Fibroblast of pulmonary artery (primary cell): ENCODE measurements around the gene TERT.

Experiments used
- DNase-seq: peaks from one replicate; pipeline ENCODE4 v3.0.0-alpha.2; 2010; ENCODE audit warnings: low read depth
- H3K4me3 ChIP-seq: replicated peaks from 2 replicates; pipeline ENCODE4 v1.5.1; 2011; ENCODE audit warnings: low read depth, mild to moderate bottlenecking, control low read depth, low read length, moderate library complexity
- CTCF ChIP-seq: IDR thresholded peaks from 2 replicates; pipeline ENCODE4 v1.5.1; 2011; ENCODE audit warnings: mild to moderate bottlenecking, control low read depth, low read length, inconsistent platforms; ENCODE audit errors: missing control alignments

TERT gene

GRCh38 chr5:1310118-1310517 lies 15.2 kb upstream of the TERT start:
- no peak for DNase-seq
- TF ChIP-seq CTCF = no peak
- no peak overlapping the region for H3K4me3 ChIP-seq

- no peak overlapping the region for H3K4me3 ChIP-seq
- no peak for DNase-seq
- no peak for TF ChIP-seq CTCF
Measured at GRCh38 chr5:1304033-1304432, 9.2 kb upstream of the TERT start.

GRCh38 chr5:1302258-1302657 lies 7.4 kb upstream of the TERT start:
- TF ChIP-seq CTCF = no peak

GRCh38 chr5:1300581-1301083 lies 5.8 kb upstream of the TERT start:
- no peak overlapping the region for H3K4me3 ChIP-seq
- no peak for TF ChIP-seq CTCF
- DNase-seq = no peak

More at GRCh38 chr5:1302258-1302657, 7.4 kb upstream of the TERT start:
- no peak overlapping the region for H3K4me3 ChIP-seq
- DNase-seq = no peak

GRCh38 chr5:1299961-1300360 lies 5.1 kb upstream of the TERT start:
- DNase-seq = no peak
- no peak overlapping the region for H3K4me3 ChIP-seq
- TF ChIP-seq CTCF = no peak

GRCh38 chr5:1299511-1299850 lies 4.6 kb upstream of the TERT start:
- no peak for TF ChIP-seq CTCF
- DNase-seq = no peak
- no peak overlapping the region for H3K4me3 ChIP-seq

GRCh38 chr5:1298723-1299510 lies 4.0 kb upstream of the TERT start:
- TF ChIP-seq CTCF = no peak
- no peak for DNase-seq
- no peak overlapping the region for H3K4me3 ChIP-seq
